Urinary bladder (tissue), 4 donors: ENCODE results near the gene DPM1. TPM values are rescaled to one million over a fixed set of nuclear protein-coding genes. Genes with fewer than 3 reads are reported as not detected.

Source experiments
- DNase-seq: peaks from one replicate; pipeline ENCODE4 v3.0.0-alpha.2; 2015; ENCODE audit errors: extremely low spot score
- H3K27ac ChIP-seq: one replicate; pipeline ENCODE4 v1.5.1; 2013; ENCODE audit warnings: low read depth, mild to moderate bottlenecking, moderate library complexity
- H3K36me3 ChIP-seq: one replicate; pipeline ENCODE4 v1.6.1; 2013; ENCODE audit warnings: mild to moderate bottlenecking, moderate library complexity; ENCODE audit not compliant: insufficient read depth
- H3K4me1 ChIP-seq: one replicate; pipeline ENCODE4 v1.6.1; 2013; ENCODE audit warnings: mild to moderate bottlenecking, moderate library complexity; ENCODE audit not compliant: insufficient read depth
- H3K4me3 ChIP-seq: one replicate; pipeline ENCODE4 v1.5.1; 2013; ENCODE audit warnings: low read depth, low read length
- WGBS: extraction: QIAGEN DNeasy Blood & Tissue Kit; methylation state at CpG from one replicate; pipeline ENCODE4 v1.1.7; 2013; 5-methylcytosine and 5-hydroxymethylcytosine counted together
- polyA plus RNA-seq: library from polyadenylated mRNA; stranded (reverse); fragments of 200-250 nt; gene quantifications from one replicate; pipeline ENCODE4 v1.2.3, GENCODE V29; 2013
- total RNA-seq: library from RNA; depleted of rRNA; stranded (reverse); fragments of >200 nt; gene quantifications from one replicate; pipeline ENCODE4 v1.2.3, GENCODE V29; 2014
- donor health status: healthy with polysubstance abuse.
- donor health status: healthy.

DPM1 gene
- total RNA-seq (56.3 TPM), polyA plus RNA-seq (56.3 TPM)

- DNase-seq: no peak
- peak within 1 kb of the TSS; percentile 65 for H3K27ac ChIP-seq
- WGBS: under 1% methylated on average over 52 of the region's 52 CpGs
- H3K36me3 ChIP-seq: peaks cover under 1% of the 10 kb centered on the region
- no peaks in the 10 kb centered on the region for H3K4me1 ChIP-seq
- peak within 1 kb of the TSS; percentile 92 for H3K4me3 ChIP-seq
Observed at GRCh38 chr20:50957798-50958614, at the start of gene DPM1. Gene DPM1, minus strand, starts transcription at chr20:50958532. Its CDS starts 9 bp downstream, at chr20:50958523.

GRCh38 chr20:51005214-51005613 lies 46.9 kb upstream of the DPM1 start:
- Histone ChIP-seq H3K4me1 (no peaks in the 10 kb centered on the region), H3K27ac (no peak overlapping the region), H3K4me3 (no peak overlapping the region), H3K36me3 (no peaks in the 10 kb centered on the region)
- 91% methylated on average over 7 of the region's 7 CpGs for WGBS
- no peak for DNase-seq

- no peak for DNase-seq
- 94% methylated on average over 9 of the region's 9 CpGs for WGBS
- H3K4me3 ChIP-seq: no peak overlapping the region
- H3K27ac ChIP-seq: no peak overlapping the region
- H3K36me3 ChIP-seq: no peaks in the 10 kb centered on the region
- no peaks in the 10 kb centered on the region for H3K4me1 ChIP-seq
Observed at GRCh38 chr20:51004781-51005180, 46.4 kb upstream of the DPM1 start.

- no peaks in the 10 kb centered on the region for H3K36me3 ChIP-seq
- 96% methylated on average over 44 of the region's 44 CpGs for WGBS
- H3K27ac ChIP-seq: no peak overlapping the region
- H3K4me1 ChIP-seq: no peaks in the 10 kb centered on the region
- no peak overlapping the region for H3K4me3 ChIP-seq
- DNase-seq: no peak
Observed at GRCh38 chr20:51004305-51004727, 46.0 kb upstream of the DPM1 start.

- no peak overlapping the region for H3K4me3 ChIP-seq
- WGBS: 83% methylated on average over 21 of the region's 21 CpGs
- no peaks in the 10 kb centered on the region for H3K4me1 ChIP-seq
- no peaks in the 10 kb centered on the region for H3K36me3 ChIP-seq
- H3K27ac ChIP-seq: no peak overlapping the region
- DNase-seq: no peak
Observed at GRCh38 chr20:51003753-51004152, 45.4 kb upstream of the DPM1 start.

DNA sequence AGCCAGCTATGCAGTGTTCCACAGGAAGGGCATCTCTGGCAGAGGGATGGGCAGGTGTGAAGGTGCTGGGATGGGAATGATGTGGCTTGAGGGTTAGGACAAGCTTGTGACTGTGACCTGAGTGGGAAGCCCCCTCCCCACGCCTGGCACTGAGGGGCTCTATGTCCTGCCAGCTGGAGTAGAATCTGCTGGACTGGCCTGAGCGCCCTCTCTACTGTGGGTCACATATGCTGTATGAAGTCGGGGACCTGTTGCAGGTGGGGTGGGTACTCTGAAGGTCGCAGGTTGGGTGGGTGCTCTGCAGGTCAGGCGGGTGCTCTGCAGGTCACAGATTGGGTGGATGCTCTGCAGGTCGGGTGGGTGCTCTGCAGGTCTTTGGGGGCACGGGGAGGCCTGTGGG lies 44.3 kb upstream of the DPM1 start:
- no peak overlapping the region for H3K27ac ChIP-seq
- no peaks in the 10 kb centered on the region for H3K4me1 ChIP-seq
- H3K36me3 ChIP-seq: no peaks in the 10 kb centered on the region
- 78% methylated on average over 7 of the region's 7 CpGs for WGBS
- no peak overlapping the region for H3K4me3 ChIP-seq
- no peak for DNase-seq

DNA sequence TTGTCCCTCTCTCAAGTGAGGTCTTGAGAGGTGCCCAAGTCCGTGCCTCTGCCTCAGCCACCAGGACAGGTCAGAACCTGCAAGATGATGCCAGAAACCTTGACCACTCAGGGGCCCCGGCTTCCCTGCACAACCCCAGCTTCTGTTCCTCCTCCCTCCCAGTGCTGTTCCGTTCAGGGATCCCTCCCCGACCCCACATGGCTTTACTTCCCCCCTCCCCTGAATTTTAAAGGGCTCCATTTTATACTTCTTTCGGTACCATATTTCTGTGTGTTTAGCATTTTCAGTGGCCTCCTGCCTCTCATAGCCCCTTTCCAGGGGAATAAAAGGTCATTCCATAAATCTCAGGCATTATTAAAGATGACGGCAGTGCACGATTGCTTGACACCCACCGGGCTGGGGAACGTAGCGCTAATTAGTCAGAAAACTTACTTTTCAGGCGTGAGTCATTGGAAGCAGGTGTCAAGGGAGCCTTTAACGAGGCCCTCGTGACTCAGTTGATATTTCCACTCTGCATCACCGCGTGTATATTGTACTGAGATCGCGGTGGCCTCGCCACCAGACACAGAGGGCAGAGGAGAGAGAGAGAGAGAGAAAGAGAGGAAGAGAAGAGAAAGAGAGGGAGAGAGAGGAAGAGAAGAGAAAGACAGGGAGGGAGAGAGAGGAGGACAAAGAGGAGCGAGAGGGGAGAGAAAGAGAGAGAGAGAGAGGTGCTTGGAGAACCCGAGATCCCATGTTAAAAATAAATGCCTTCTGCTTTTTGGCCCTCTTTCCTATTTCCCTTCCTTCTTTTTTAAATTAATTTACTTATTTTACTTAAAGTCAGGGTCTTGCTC lies 43.3 kb upstream of the DPM1 start:
- WGBS: 80% methylated on average over 20 of the region's 20 CpGs
- H3K4me1 ChIP-seq: no peaks in the 10 kb centered on the region

DNA sequence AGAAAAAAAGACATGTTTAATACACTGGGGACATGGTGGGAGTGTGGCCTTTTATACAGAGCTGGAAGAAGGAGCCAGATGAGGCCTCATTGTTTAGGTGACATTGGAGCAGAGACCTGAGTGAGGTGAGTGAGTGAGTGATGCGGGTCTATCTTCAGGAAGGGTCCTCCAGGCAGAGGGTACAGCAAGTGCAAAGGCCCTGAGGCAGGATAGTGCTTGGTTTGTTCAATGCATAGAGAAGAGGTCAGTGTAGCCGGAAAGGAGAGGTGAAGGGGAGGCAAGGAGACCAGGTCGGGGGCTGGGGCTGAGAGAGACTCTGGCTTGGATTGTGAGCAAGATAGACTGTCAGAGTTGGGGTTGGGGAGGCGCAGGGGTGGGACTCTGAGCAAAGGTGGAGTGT lies 41.0 kb upstream of the DPM1 start:
- H3K27ac ChIP-seq: no peak overlapping the region
- no peak overlapping the region for H3K4me3 ChIP-seq
- H3K4me1 ChIP-seq: no peaks in the 10 kb centered on the region
- no peak for DNase-seq
- WGBS: 92% methylated on average over 4 of the region's 4 CpGs
- H3K36me3 ChIP-seq: no peaks in the 10 kb centered on the region

More for the DNA sequence above, 43.3 kb upstream of the DPM1 start:
- H3K4me3 ChIP-seq: no peak overlapping the region
- H3K27ac ChIP-seq: no peak overlapping the region
- DNase-seq: no peak
- no peaks in the 10 kb centered on the region for H3K36me3 ChIP-seq

DNA sequence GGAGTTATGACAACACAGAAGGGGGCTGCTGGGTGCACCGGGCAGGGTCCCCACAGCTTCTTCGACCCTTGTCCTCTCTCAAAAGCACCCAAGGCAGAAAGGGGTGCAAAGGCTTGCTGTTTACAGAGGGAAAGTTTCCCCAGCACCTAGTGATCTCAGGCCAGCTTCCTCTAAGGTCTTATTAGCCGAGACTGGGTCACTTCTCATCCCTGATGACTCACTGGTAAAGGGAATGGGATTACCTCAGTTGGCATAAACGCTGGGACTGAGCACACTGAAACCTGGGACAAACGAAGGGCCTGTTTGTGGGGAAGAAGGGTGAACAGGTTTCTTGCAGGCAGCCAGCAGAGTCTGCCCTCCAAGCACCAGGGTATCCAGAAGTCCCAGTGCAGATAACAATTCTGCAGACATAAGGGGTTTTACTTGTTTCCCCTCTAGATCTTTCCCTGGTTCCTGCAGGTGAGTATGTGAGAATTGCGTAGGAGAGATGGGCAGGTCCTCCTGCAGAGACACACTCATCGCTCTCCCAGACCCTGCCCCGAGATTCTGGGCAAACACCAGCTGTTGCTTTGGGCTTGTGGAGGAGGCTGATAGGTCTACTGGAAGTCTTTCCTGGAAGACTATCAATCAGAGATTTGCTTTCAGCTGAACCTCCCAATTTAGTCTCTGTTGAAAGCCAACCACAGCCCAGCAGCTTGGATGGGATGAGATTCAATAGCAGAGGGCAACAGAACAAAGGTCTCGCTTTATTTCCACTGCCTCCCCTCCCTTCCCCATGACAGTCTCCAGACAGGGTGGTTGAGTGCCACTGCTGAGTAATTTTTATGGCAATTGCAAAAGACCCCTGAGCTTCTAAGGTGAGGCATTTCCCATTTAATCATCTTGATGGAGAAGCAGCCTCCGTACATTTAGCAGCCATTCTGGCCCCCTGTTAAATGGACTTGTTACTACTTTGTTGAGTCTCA lies 38.9 kb upstream of the DPM1 start:
- no peak overlapping the region for H3K4me3 ChIP-seq
- DNase-seq: no peak
- H3K4me1 ChIP-seq: no peaks in the 10 kb centered on the region
- 54% methylated on average over 10 of the region's 10 CpGs for WGBS
- no peak overlapping the region for H3K27ac ChIP-seq
- H3K36me3 ChIP-seq: no peaks in the 10 kb centered on the region

DNA sequence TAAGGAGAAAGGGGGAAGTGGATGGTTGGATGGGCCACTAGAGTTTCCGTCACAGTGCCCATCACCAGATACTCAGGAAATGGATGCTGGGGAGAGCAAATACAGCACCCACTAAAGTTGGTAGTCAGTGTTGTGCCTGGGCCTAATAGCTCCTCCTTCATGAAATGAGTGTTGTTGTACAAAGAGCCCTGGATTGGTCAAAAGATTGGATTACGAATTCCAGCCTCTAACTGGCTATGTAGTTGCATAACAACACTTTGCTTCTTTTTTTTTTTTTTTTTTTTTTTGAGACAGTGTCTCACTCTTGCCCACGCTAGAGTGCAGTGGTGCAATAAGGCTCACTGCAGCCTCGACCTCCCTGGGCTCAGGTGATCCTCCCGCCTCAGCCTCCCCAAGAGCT lies 37.2 kb upstream of the DPM1 start:
- DNase-seq: no peak
- no peak overlapping the region for H3K4me3 ChIP-seq
- WGBS: 86% methylated on average over 5 of the region's 5 CpGs

GRCh38 chr20:50993876-50994275 lies 35.5 kb upstream of the DPM1 start:
- WGBS: 82% methylated on average over 9 of the region's 9 CpGs
- DNase-seq: no peak
- H3K4me3 ChIP-seq: no peak overlapping the region
- H3K36me3 ChIP-seq: no peaks in the 10 kb centered on the region
- H3K4me1 ChIP-seq: no peaks in the 10 kb centered on the region
- no peak overlapping the region for H3K27ac ChIP-seq

More for the DNA sequence above, 37.2 kb upstream of the DPM1 start:
- Histone ChIP-seq H3K27ac (no peak overlapping the region), H3K4me1 (no peaks in the 10 kb centered on the region), H3K36me3 (no peaks in the 10 kb centered on the region)

DNA sequence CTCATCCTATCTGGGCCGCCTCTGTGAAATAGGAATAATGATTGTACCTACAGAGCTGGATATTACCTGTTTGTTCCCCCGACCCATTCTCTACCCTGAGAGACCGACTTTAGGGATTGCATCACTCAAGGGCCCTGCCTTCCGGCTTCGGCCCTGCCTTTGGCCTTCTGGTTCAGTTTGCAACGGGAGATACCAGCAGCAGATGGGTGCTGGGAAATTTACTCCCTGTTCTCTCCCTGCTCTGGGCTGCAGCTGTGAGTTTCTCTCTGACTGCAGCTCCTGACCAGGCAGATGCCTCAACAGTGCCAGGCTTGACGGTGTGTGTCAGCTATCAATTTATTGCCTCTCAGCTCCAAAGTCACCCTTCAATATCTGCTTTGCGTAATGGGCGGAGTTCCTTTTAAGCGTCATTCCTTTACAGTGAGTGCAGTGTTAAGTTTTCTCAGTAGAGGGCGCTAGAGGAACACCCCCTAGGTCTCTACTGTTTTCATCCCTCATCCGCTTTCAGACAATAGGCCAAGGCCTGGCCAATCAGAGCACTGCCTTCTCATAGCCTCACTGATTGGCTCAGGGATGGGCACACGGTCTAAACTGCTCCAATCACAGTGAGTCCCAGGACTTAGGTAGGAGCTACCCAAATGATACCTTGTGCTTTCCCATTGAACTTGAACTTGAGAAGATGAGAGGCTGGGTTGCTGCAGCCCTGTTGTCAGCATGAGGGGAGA lies 34.6 kb upstream of the DPM1 start:
- H3K27ac ChIP-seq: no peak overlapping the region
- H3K36me3 ChIP-seq: no peaks in the 10 kb centered on the region
- WGBS: 44% methylated on average over 13 of the region's 13 CpGs
- no peaks in the 10 kb centered on the region for H3K4me1 ChIP-seq
- no peak for DNase-seq
- H3K4me3 ChIP-seq: no peak overlapping the region
